IPS DF 4.7 (cell line): ENCODE measurements around the gene GALNT14.

Experiments
- DNase-seq: peaks from one replicate; pipeline ENCODE4 v3.0.0-alpha.2; 2013; ENCODE audit warnings: low spot score; ENCODE audit errors: extremely low read depth

The GALNT14 gene

DNA sequence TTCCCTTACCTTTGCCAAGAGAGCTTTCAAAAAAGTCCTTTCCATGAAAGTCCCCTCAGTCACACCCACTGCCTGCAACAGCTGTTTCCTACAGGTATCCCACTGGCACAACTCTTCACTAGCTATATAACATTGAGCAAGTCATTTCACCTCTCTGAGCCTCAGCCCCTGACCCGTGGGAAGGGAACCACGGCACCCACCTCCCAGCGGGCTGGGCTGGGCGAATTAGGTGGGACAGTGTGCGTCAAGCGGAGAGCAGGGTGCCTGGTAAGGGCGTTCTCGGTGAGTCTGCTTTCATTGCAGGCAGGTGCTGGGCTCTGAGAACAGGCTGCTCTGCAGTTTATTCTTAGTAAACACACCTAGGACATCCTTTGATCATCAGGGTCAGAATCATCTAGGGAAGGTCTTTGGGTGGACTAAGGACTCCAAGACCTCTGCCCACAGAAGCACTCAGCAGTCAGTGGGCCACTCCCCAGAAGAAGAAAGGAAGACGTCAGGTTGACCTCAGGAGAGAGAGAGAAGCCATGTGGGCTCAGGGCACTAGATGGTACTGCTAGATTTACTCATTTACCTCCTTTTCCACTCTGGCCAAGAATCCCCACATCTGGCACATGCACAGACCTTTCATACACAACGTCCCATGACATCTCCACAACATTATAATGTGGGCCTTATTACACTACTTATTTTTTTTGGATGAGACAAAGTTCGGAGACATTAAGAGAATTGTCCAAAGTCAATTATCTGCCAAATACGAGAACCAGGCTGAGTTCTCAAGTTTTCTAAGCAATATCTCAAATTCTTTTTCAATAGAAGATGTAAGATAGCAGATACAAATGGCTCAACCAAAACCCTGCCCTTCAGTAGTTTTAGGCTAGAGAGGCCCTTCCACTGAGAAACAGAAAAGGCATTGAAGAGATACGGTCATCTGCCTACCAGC is 79.9 kb downstream of the GALNT14 start:
- DNase-seq = no peak

- DNase-seq = no peak
Observed at GRCh38 chr2:31057691-31058090, 80.5 kb downstream of the GALNT14 start.

GRCh38 chr2:31055938-31056337 is 82.3 kb downstream of the GALNT14 start:
- DNase-seq = no peak

DNA sequence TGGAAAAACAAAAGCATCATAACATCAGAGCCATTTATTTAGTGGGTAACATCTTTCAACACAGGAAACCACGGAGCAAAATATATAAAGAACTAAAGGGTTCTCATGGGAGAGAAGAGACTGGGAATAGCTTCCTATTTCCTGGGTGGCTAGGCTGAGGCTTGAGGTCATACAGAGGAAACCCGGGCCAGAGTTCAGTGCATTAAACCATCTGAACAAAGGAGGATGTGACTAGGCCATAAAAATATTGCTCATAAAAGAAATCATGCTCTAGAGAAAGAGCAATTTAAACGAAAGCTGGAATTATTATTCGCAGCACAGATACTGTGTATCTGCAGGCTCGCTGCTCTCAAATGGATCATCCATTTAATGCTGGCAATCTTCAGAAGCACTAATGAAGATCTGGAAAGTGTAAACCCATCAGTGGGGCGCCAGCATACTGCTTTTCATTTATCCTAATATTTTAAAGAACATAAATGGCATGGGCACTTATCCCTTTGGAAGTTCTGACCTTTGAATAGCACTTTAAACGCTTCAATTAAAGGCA is 83.3 kb downstream of the GALNT14 start:
- no peak for DNase-seq

DNA sequence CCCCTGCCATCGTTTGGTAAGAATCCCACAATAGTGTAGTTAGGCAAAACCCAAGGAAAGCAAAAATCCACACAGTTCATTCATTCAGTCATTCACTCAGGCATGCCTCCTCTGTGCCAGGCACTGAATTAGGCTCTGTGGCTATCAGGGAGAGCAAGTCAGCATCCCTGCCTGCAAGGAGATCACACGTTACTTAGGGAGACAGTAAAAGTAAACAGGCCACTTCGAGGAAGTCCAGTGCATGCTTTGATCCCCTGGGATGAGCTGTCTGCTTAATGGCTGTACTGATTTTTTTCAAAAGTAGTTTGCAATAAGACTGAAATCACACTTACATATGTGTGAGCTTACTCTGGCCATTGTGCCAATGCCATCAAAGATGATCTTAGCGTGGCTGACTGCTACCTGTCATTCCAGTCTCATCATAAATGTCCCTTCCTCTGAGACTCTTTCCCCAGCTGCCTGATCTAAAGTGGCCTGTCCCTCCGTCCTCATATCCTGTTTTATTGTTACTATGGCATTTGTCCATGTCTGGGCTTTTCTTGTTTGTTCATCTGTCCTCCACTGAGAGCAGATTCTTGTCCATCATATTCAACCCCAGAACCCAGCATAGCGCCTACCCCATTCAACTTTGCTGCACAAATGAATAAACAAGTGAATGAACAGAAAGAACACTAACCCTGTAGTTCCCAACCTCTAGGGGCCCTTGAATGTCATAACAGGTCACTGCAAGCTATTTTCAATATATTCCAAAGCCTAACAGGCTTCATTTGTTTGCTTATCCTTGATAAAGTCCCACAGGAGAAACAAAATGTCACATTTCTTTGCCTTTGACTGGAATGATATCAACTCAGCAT is 84.1 kb downstream of the GALNT14 start:
- DNase-seq = no peak

DNA sequence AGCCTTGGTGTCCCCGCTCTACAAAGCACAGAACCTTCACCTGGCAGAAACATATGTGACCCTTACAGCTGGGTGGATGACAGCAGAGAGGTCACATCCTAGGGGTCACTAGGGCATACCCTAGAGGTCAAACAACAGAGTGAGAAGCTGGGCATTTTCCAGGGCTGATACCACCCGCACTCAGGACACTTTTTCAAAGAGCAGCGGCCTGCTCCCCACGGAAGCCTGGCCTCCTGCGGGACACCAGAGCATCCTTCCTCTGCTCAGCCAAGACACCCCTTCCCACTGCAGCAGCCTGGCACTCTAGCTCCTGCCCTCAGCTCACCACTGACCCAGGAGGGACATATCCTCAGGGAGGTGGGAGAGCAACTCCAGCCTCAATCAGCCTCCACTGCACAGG is 86.0 kb downstream of the GALNT14 start:
- DNase-seq = no peak

DNA sequence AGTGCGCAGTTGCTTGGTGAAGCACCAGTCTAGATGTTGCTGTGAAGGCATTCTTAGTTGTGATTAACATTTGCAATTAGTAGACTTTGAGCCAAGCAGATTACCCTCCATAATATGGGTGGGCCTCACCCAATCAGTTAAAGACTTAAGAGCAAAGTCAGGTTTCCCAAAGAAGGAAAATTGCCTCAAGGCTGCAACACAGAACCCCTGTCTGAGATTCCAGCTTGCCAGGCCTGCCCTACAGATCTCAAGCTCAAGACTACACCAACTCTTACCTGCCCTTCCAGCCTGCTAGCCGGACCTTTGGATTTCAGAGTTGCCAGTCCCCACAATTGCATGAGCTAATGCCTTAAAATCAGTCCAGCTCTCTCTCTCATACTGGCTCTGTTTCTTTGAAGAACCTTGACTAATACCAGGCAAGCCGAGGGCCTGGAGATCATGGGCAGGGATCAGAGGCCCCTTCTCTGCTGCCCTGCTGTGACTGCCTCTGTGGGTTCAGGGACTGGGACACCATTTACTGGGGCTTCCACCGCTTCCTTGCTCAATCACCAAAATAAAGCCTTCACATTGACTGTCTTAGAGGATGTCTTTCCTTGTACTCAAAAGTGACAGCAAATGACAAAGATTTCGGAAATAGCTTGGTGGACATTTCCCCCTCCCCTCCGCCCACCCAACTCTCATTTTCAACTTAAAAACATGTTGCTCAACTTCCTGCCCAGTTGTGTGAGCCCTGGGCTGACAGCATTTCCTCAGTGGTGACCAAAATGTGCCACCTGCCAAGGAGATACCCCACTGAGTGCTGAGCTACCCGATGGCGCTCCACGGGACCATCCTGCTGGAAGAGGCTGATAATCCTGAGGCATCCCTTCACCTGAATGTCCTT is 86.7 kb downstream of the GALNT14 start:
- no peak for DNase-seq

GRCh38 chr2:31049916-31050588 is 88.2 kb downstream of the GALNT14 start:
- no peak for DNase-seq

GRCh38 chr2:31049264-31049663 is 89.0 kb downstream of the GALNT14 start:
- DNase-seq = no peak

GRCh38 chr2:31047599-31047998 is 90.6 kb downstream of the GALNT14 start:
- no peak for DNase-seq

GRCh38 chr2:31038385-31038784 is 99.9 kb downstream of the GALNT14 start:
- peak; percentile 28 for DNase-seq

- DNase-seq = no peak
Observed at GRCh38 chr2:31037058-31037457, 101.2 kb downstream of the GALNT14 start.

DNA sequence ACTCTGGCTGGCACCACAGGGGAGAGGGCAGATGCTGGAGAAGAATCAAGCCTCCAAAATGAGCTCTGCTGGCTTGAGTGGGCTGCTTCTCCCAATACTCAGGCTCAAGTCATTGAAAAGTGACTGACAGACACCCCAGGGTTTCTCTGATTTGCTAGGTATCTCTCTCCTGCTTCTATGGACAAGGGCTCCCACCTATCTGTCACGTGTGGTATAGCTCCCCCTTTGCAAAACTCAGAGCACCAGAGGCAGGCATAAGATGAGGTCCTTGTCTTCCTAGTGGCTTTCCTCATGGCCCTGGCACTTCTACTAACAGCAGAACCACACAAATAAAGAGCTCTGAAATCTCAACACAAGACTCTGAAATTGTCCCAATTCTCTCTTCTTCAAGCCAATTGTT is 105.2 kb downstream of the GALNT14 start:
- no peak for DNase-seq

DNA sequence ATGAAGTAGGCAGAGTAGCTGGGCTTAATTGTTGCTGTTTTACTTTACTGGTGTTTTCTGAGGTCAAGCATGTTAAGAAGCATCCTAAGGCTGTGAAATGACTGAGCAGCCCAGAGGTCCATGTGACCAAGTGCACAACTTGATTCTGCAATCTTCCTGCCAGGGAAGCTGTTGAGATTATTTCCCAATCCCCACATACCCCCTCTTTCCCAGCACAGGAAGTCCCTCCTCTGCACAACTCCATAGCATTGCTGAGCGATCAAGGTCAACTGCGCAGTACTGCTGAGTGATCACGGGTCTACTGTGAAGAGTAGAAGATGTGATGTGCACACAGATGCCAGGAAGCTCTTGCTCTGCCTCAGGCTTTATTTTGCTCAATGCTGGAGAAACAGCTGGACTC is 105.8 kb downstream of the GALNT14 start:
- DNase-seq = no peak

DNA sequence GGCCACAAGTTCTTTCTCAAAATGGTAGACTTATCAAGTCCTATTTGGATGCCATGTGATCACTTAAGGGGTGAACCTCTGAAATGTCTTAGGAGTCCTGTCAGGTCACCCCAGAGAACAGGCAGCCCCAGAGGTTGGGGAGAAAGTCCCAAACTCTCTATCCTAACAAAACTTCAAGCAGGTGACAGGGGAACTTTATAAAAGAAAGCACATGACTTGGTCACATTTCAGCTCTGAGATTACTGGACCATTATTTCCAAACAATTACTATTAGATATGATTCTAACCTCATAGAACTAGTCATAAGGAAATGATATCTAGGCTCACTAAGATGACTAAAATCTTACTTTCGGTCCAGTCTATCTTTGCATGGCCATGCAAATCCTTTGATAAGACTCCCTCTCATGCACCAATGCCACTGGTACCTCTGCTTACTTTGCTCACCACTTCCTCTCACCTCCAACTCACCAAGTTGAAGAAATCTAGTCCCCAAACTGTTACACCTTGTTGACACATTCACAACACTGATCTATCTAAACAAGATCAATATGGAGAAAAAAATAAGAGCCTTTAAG is 107.0 kb downstream of the GALNT14 start:
- no peak for DNase-seq

DNA sequence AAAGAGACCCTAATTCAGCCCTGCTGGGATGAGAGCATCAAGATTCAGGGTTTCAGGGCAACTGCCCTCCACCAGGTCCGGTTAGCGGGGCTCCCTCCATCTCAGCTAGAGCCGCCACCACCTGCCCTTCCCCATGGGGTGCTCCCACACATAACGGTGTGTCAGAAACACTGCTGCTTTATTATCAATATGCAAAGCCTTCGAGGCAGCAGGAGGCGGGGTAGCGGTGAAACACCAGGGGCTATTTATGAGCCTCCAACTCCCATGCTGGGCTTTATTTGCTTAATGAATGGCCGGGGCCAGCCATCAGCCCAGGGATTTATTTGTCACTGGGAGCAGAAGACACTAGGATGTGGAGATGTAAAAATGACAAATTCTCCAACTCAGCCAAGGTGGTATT is 109.8 kb downstream of the GALNT14 start:
- DNase-seq = no peak

- no peak for DNase-seq
Observed at GRCh38 chr2:31027549-31027948, 110.7 kb downstream of the GALNT14 start.

DNA sequence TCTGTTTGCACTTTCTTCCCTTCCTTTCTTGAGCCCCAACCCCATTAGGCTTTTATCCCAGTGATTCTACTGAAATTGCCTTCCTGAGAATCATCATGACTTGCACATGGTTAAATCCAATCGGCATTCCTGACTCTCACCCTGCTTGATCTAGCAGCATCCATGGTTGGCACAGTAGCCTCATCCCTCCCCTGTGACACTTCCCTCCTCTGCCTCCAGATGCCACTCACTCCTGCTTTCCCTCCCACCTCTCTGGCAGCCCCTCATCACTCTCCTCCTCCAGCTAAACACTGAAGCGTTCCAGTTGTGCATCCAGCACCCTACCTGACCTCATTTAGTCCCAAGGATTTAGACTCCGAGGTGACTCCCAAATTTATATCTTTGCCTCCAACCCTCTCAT is 114.7 kb downstream of the GALNT14 start:
- no peak for DNase-seq

DNA sequence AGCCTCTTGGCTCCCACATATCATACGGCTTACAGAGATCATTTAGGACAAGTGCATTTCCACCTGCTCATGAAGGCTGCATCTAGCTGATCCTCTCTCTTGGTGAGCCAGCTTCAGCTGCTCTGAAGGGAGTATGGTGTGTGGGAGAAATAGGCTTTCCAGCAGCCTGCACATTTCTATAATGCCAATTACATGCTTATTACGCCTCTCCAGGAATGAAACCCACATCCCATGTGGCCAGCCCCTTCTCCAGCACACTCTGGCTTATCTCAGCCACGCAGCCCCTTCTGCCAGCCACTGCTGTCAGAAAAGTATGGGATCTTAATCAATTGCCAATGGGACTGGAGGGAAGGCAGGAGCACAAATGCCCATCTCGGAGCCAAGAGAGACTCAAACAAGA is 117.5 kb downstream of the GALNT14 start:
- DNase-seq = no peak

- DNase-seq = no peak
Observed at GRCh38 chr2:31018280-31018679, 120.0 kb downstream of the GALNT14 start.
